Measurements from ENCODE around the gene ABCB11. TPM values are rescaled to one million over a fixed set of nuclear protein-coding genes. Genes with fewer than 3 reads are reported as not detected.
"Not testable (repeated sequence)": the region's sequence is repeated elsewhere in the genome, so short reads cannot be mapped to it uniquely, and the experiment has no call there.

ABCB11 gene
- total RNA-seq, 1 donor from 2014 or later: 0.05 TPM

DNA sequence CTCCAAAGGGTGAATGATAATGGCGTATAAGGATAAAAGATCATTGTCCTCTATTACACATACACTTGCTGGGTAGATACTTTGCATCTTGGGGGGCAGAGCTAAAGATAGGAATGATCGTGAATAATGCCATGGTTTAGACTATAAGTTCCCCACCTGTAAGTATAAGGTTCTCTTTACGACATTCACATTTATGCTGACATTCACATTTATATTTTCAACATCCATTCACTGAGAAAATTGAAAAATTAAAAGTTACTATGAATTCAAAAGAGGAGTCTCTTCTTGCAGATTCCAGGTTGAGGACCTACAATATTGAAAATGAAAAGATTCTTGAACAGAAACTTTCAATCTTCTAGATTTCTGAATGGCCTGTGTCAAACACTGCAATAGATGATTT is 138.8 kb downstream of the ABCB11 start:
- Histone ChIP-seq H3K9me3 (replicated peaks) (no peaks in the 10 kb centered on the region), H3K4me3 (no peak overlapping the region), H3K4me1 (peaks cover 13% of the 10 kb centered on the region), H3K36me3 (no peaks in the 10 kb centered on the region), H3K27ac (replicated peaks) (no peak overlapping the region), H3K27me3 (ENCODE audit: low read depth) (no peaks in the 10 kb centered on the region)
- intact Hi-C loops (cut with micrococcal nuclease): no loop called here
- TF ChIP-seq, protein P1, sequence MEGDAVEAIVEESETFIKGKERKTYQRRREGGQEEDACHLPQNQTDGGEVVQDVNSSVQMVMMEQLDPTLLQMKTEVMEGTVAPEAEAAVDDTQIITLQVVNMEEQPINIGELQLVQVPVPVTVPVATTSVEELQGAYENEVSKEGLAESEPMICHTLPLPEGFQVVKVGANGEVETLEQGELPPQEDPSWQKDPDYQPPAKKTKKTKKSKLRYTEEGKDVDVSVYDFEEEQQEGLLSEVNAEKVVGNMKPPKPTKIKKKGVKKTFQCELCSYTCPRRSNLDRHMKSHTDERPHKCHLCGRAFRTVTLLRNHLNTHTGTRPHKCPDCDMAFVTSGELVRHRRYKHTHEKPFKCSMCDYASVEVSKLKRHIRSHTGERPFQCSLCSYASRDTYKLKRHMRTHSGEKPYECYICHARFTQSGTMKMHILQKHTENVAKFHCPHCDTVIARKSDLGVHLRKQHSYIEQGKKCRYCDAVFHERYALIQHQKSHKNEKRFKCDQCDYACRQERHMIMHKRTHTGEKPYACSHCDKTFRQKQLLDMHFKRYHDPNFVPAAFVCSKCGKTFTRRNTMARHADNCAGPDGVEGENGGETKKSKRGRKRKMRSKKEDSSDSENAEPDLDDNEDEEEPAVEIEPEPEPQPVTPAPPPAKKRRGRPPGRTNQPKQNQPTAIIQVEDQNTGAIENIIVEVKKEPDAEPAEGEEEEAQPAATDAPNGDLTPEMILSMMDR (IDR thresholded peaks at IDR 0.05; ENCODE audit: borderline replicate concordance): no peak
- no peak for DNase-seq

DNA sequence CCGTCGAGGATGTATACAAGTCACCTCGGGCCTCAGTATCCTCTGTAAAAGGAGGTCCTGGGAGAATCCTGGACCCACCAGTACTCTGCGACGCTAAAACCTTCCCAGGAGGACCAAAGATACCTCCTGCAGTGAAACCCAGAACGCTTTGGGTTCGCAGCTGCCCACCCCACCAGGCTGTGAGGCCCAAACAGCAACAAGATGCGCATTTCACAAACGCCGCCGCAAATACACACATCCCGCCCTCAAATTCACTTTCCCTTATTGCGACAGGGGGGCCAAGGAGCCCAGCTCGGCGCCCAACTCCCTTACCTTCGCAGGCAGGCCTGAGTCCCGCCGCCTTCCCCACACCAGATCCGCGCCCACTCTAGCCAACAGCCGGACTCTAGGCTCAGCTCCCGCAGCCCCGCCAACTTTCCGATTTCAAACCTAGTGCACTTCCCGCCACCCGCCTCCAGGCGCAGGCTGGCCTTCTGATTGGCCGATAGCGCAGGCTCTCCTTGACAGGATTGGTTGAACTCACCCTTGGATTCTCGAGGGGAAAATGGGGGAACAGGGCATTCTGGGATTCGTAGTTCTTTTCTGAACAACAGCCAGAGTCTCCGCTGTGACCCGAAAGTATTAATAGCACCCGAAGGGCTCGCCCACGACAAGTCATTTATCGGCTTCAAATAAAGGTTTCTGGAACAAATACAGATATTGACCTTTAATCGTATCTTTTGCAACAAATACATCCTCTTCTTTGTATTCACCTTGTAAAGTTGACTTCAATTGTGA is 140.9 kb downstream of the ABCB11 start, which contains the start of gene SPC25:
Gene SPC25, minus strand, starts transcription at position 425 of the 777 bp plus-strand sequence. CDS start 911 bp downstream, outside the sequence.
- peak; percentile 85 for DNase-seq
- H3K4me1 ChIP-seq: peaks cover 13% of the 10 kb centered on the region
- no peaks in the 10 kb centered on the region for H3K27me3 ChIP-seq (ENCODE audit: low read depth)
- H3K9me3 ChIP-seq (replicated peaks): no peaks in the 10 kb centered on the region
- intact Hi-C loops (cut with micrococcal nuclease): no loop called here
- TF ChIP-seq, protein P1 (IDR thresholded peaks at IDR 0.05; ENCODE audit: borderline replicate concordance): peak; percentile 27
- no peak within 1 kb of the TSS for H3K27ac ChIP-seq (replicated peaks)
- H3K36me3 ChIP-seq: no peaks in the 10 kb centered on the region
- H3K4me3 ChIP-seq: peak within 1 kb of the TSS; percentile 68

DNA sequence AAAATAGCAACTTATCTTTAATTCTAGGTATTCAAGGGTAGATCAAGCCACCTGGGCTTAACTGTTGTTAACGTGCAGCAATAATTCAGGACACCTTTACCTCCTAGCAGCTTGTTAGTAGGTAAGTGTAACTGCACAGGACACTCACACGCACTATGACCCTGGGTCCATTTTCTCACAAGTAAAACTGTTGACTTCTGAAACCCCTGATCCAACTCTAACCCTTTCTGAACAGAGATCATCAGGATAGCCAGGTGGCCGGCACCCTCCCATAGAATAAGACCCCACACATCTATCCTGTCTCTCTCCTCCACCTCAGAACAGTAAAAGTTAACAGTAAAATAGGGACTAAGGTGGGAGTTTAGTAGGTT is 141.5 kb downstream of the ABCB11 start:
- Histone ChIP-seq H3K4me3 (peak overlapping the region; percentile 68), H3K27ac (replicated peaks) (no peak overlapping the region), H3K9me3 (replicated peaks) (no peaks in the 10 kb centered on the region), H3K27me3 (ENCODE audit: low read depth) (no peaks in the 10 kb centered on the region), H3K36me3 (no peaks in the 10 kb centered on the region), H3K4me1 (peaks cover 13% of the 10 kb centered on the region)
- TF ChIP-seq, protein P1 (IDR thresholded peaks at IDR 0.05; ENCODE audit: borderline replicate concordance): no peak
- DNase-seq: no peak
- intact Hi-C loops (cut with micrococcal nuclease): no loop called here

DNA sequence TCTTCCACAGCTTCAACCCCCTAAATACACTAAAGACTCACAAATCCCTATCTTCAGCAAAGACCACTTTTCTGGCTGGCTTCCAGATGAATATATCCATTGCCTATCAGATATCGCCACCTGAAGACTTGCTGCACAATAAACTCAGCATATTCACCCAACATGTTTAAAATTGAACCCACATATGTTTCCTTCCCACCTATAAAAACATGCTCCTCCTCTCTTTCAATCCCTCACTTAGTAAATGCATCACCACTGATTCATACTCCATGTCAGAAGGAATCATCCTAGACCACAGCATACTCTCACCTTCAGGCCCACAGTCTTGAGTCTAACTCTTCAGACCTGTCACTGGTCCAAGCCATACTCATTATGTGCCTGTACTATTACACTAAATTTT is 146.1 kb downstream of the ABCB11 start:
- Histone ChIP-seq H3K4me1 (peaks cover 5% of the 10 kb centered on the region), H3K27me3 (ENCODE audit: low read depth) (no peaks in the 10 kb centered on the region), H3K27ac (replicated peaks) (no peak overlapping the region), H3K36me3 (no peaks in the 10 kb centered on the region), H3K9me3 (replicated peaks) (no peaks in the 10 kb centered on the region), H3K4me3 (no peak overlapping the region)
- TF ChIP-seq, protein P1 (IDR thresholded peaks at IDR 0.05; ENCODE audit: borderline replicate concordance): no peak
- DNase-seq: no peak
- intact Hi-C loops (cut with micrococcal nuclease): no loop called here

DNA sequence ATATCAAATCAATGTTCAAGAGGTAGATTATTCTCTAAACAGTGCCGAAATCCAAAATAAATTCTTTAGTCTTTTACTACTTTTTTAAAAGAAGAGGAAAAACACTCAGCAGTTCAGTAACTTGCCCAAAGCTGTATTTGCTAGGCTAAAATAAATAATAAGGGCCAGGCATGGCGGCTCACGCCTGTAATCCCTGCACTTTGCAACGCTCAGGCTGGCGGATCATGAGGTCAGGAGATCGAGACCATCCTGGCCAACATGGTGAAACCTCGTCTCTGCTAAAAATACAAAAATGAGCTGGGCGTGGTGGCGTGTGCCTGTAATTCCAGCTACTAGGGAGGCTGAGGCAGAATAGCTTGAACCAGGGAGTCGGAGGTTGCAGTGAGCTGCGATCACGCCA is 149.0 kb downstream of the ABCB11 start:
- H3K36me3 ChIP-seq; H3K27ac ChIP-seq (replicated peaks); H3K4me3 ChIP-seq; intact Hi-C loops (cut with micrococcal nuclease); H3K9me3 ChIP-seq (replicated peaks); H3K4me1 ChIP-seq; DNase-seq; H3K27me3 ChIP-seq (ENCODE audit: low read depth): not testable (repeated sequence)

DNA sequence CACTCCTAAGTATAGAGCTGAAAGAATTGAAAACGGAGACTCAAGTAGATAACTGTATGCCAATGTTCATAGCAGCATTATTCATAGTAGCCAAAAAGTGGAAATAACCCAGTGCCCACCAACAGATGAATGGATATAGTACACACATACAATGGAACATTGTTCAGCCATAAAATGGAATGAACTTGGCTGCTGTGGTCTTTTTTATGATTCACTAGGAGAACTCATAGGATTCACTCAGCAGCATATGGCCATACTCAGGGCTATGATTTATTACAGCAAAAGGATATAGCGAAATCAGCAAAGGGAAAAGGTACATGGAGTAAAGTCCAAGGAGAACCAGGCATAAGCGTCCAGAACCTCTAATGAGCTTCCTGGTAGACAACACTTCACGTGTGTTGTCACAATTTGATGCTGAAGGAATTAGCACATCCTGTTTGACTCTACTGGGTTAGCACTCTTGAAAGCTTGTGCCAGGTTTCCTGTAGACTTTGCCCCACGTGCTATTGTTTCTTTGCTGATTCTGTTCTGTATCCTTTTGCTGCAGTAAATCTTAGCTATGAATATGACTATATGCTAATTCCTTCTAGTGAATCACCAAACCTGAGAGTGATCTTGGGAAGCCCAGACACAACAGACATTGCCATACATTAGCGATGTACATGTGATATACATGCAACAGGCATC is 156.6 kb downstream of the ABCB11 start:
- intact Hi-C loops (cut with micrococcal nuclease): no loop called here
- Histone ChIP-seq H3K36me3 (no peaks in the 10 kb centered on the region), H3K4me3 (no peak overlapping the region), H3K9me3 (replicated peaks) (peaks cover 4% of the 10 kb centered on the region), H3K4me1 (no peaks in the 10 kb centered on the region), H3K27me3 (ENCODE audit: low read depth) (no peaks in the 10 kb centered on the region), H3K27ac (replicated peaks) (no peak overlapping the region)
- DNase-seq: no peak
- TF ChIP-seq, protein P1 (IDR thresholded peaks at IDR 0.05; ENCODE audit: borderline replicate concordance): no peak

DNA sequence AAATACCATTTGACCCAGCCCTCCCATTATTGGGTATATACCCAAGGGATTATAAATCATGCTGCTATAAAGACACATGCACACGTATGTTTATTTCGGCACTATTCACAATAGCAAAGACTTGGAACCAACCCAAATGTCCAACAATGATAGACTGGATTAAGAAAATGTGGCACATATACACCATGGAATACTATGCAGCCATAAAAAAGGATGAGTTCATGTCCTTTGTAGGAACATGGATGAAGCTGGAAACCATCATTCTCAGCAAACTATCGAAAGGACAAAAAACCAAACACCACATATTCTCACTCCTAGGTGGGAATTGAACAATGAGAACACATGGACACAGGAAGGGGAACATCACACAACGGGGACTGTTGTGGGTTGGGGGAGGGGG is 160.3 kb downstream of the ABCB11 start:
- H3K9me3 ChIP-seq (replicated peaks): peaks cover 11% of the 10 kb centered on the region
- DNase-seq; intact Hi-C loops (cut with micrococcal nuclease); H3K4me1 ChIP-seq; H3K27me3 ChIP-seq (ENCODE audit: low read depth); H3K36me3 ChIP-seq; H3K4me3 ChIP-seq; H3K27ac ChIP-seq (replicated peaks): not testable (repeated sequence)
